OCI-LY3 (cell line): ENCODE results near the gene MRPL52.
A peak's percentile ranks its signal among the peaks of the same experiment; 100 is the strongest.

ENCODE experiments used
- H2AFZ ChIP-seq: fragments of 200-600, 300-600 bp; shearing (Covaris generic); 2 replicates; pipeline ENCODE4 v1.6.0; 2014; ENCODE audit warnings: antibody characterized with exemption, low read depth, low read length
- H3K27ac ChIP-seq: fragments of 200-600, 300-600 bp; sonication (generic); 2 replicates; pipeline ENCODE4 v1.5.1; 2014; ENCODE audit warnings: mild to moderate bottlenecking, low read length, moderate library complexity, mixed read lengths
- H3K27me3 ChIP-seq: fragments of 200-600, 300-600 bp; sonication (generic); 2 replicates; pipeline ENCODE4 v1.6.1; 2014; ENCODE audit warnings: low read depth, low read length, mixed read lengths
- H3K36me3 ChIP-seq: fragments of 200-600, 300-600 bp; sonication (generic); replicated peaks from 2 replicates; pipeline ENCODE3; 2014; ENCODE audit warnings: low read depth, low read length, mixed read lengths
- H3K4me1 ChIP-seq: fragments of 300-600, 200-600 bp; sonication (generic); 2 replicates; pipeline ENCODE4 v1.6.1; 2014; ENCODE audit warnings: low read length, mixed read lengths
- H3K4me2 ChIP-seq: fragments of 200-600, 300-600 bp; sonication (generic); 2 replicates; pipeline ENCODE4 v1.6.1; 2014; ENCODE audit warnings: low read length, mixed read lengths
- H3K4me3 ChIP-seq: fragments of 300-600, 200-600 bp; sonication (generic); 2 replicates; pipeline ENCODE4 v1.5.1; 2014; ENCODE audit warnings: antibody characterized with exemption, mild to moderate bottlenecking, low read length, moderate library complexity
- H3K79me2 ChIP-seq: fragments of 300-600, 200-600 bp; shearing (Covaris generic); 2 replicates; pipeline ENCODE4 v1.6.1; 2014; ENCODE audit warnings: mild to moderate bottlenecking, low read length, mixed read lengths
- H3K9ac ChIP-seq: fragments of 300-600, 200-600 bp; shearing (Covaris generic); 2 replicates; pipeline ENCODE4 v1.6.0; 2014; ENCODE audit warnings: mild to moderate bottlenecking, low read length, moderate library complexity
- H3K9me3 ChIP-seq: fragments of 200-600, 300-600 bp; shearing (Covaris generic); 2 replicates; pipeline ENCODE4 v1.6.1; 2014; ENCODE audit warnings: low read length, mixed read lengths; ENCODE audit not compliant: insufficient read depth
- H4K20me1 ChIP-seq: fragments of 200-600, 300-600 bp; sonication (generic); 2 replicates; pipeline ENCODE4 v1.6.1; 2016; ENCODE audit warnings: low read length, mixed read lengths; ENCODE audit not compliant: insufficient read depth
- EZH2phosphoT487 ChIP-seq: fragments of 200-600 bp; shearing (Covaris generic); IDR thresholded peaks from 2 replicates; pipeline ENCODE4 v1.6.1; 2018; ENCODE audit warnings: antibody characterized with exemption, mixed run types, low read depth
- TF ChIP-seq, protein P1 (sequence below): fragments of 200-600, 300-600 bp; sonication (generic); IDR thresholded peaks from 2 replicates; pipeline ENCODE4 v1.5.1; 2014; ENCODE audit warnings: antibody characterized with exemption, low read length, low read depth

Gene MRPL52

DNA sequence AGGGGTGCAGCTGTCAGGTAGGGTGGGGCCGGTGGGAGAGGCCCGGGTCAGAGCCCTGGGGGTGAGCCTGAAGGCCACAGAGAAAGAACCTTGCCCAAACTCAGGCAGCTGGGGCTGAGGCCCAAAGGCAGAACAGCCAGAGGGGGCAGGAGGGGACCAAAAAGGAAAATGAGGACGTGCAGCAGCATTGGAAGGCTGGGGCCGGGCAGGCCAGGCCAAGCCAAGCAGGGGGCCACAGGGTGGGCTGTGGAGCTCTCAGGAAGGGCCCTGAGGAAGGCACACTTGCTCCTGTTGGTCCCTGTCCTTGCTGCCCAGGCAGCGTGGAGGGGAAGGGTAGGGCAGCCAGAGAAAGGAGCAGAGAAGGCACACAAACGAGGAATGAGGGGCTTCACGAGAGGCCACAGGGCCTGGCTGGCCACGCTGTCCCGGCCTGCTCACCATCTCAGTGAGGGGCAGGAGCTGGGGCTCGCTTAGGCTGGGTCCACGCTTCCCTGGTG lies 17.2 kb downstream of the MRPL52 start:
- Histone ChIP-seq H3K4me2 (no peak overlapping the region), H3K9ac (no peak overlapping the region), H2AFZ (no peak overlapping the region), H4K20me1 (no peaks in the 10 kb centered on the region), H3K4me1 (no peaks in the 10 kb centered on the region), H3K27ac (no peak overlapping the region), H3K27me3 (no peaks in the 10 kb centered on the region), H3K4me3 (no peak overlapping the region), H3K36me3 (no peaks in the 10 kb centered on the region), H3K79me2 (no peaks in the 10 kb centered on the region), H3K9me3 (no peaks in the 10 kb centered on the region)
- TF ChIP-seq, protein P1, sequence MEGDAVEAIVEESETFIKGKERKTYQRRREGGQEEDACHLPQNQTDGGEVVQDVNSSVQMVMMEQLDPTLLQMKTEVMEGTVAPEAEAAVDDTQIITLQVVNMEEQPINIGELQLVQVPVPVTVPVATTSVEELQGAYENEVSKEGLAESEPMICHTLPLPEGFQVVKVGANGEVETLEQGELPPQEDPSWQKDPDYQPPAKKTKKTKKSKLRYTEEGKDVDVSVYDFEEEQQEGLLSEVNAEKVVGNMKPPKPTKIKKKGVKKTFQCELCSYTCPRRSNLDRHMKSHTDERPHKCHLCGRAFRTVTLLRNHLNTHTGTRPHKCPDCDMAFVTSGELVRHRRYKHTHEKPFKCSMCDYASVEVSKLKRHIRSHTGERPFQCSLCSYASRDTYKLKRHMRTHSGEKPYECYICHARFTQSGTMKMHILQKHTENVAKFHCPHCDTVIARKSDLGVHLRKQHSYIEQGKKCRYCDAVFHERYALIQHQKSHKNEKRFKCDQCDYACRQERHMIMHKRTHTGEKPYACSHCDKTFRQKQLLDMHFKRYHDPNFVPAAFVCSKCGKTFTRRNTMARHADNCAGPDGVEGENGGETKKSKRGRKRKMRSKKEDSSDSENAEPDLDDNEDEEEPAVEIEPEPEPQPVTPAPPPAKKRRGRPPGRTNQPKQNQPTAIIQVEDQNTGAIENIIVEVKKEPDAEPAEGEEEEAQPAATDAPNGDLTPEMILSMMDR: no peak
- TF ChIP-seq EZH2phosphoT487: no peak

DNA sequence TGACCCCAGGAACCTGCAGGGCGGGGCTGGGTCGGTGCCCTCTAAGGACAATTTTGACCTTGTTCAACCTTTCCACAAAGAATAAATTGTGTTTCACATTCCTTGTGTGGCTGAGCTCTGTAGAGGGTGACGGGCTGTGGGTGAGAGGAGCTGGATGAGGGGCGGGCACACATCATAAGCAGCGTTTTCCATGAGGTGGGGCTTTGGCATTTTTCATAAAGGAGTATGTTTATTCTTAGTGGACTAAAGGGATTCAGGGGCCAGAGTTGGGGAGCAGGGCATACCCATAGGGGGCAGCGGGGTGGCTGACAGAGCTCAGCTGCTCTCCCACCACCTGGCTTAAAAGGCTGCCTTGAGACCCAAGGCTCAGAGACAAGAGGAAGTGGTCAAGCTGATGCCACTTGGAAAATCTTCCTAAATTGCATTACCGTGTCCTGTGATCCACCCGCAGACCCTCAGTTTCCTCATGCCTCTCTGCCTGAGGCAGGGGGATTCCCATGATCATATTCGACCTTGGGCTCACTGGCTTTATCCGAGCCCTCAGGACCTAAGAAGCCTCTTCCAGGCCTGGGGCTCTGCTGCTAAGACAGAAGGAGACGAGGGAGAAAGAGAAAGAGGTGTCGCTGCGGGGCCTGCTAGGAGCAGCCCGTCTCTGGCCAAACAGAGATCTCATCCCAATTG lies 18.1 kb downstream of the MRPL52 start:
- TF ChIP-seq, protein P1: peak; percentile 23; the same call in 1 of the 2 replicates
- no peak for TF ChIP-seq EZH2phosphoT487
- Histone ChIP-seq H3K79me2 (no peaks in the 10 kb centered on the region), H3K4me1 (peaks cover 2% of the 10 kb centered on the region), H2AFZ (no peak overlapping the region), H3K9me3 (no peaks in the 10 kb centered on the region), H3K4me2 (no peak overlapping the region), H3K4me3 (no peak overlapping the region), H3K27me3 (no peaks in the 10 kb centered on the region), H4K20me1 (no peaks in the 10 kb centered on the region), H3K36me3 (no peaks in the 10 kb centered on the region), H3K27ac (no peak overlapping the region), H3K9ac (no peak overlapping the region)

DNA sequence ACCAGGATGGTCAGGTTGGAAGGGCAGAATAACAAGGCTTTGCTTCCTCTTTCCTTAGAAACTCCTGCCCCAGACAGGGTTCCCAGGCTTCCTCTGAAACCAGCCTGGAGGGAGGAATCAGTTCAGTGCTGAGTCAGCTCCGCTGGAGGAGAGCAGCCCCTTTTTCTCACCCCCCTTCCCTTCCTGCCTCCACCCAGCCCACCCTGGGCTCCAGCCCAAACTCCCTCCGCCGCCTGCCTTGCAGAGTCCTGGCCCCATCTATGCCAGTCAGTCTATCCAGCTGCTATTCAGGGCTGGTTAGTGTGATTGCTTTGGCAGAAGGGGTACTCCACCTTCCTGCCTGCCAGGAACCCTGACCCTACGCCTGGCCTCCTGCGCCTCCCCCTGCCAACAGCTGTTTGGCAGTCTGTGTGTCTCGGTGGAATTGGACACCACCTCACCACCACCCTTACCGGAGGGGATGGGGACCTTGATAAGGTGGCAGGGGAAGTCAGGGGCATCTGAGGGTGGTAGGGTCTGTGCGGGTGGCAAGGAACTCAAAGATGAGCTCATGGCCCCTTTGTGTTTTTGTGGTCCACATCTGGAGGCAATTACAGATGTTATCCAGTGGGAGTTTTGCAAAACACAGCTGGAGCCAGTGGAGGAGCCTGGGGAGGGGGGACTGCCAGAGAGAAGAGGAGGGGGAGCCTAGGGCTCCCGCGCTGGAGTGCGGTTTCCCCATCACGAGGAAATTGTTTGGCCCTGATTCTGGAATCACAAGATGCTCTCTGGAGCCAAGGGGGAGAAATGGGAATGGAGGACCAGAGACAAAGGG lies 18.9 kb downstream of the MRPL52 start:
- H3K79me2 ChIP-seq: no peaks in the 10 kb centered on the region
- no peak overlapping the region for H2AFZ ChIP-seq
- no peaks in the 10 kb centered on the region for H3K9me3 ChIP-seq
- no peaks in the 10 kb centered on the region for H3K27me3 ChIP-seq
- no peak overlapping the region for H3K9ac ChIP-seq
- no peak overlapping the region for H3K27ac ChIP-seq
- no peaks in the 10 kb centered on the region for H3K36me3 ChIP-seq
- no peak for TF ChIP-seq EZH2phosphoT487
- TF ChIP-seq, protein P1: no peak
- no peak overlapping the region for H3K4me2 ChIP-seq
- no peak overlapping the region for H3K4me3 ChIP-seq
- peaks cover 4% of the 10 kb centered on the region for H3K4me1 ChIP-seq
- no peaks in the 10 kb centered on the region for H4K20me1 ChIP-seq

DNA sequence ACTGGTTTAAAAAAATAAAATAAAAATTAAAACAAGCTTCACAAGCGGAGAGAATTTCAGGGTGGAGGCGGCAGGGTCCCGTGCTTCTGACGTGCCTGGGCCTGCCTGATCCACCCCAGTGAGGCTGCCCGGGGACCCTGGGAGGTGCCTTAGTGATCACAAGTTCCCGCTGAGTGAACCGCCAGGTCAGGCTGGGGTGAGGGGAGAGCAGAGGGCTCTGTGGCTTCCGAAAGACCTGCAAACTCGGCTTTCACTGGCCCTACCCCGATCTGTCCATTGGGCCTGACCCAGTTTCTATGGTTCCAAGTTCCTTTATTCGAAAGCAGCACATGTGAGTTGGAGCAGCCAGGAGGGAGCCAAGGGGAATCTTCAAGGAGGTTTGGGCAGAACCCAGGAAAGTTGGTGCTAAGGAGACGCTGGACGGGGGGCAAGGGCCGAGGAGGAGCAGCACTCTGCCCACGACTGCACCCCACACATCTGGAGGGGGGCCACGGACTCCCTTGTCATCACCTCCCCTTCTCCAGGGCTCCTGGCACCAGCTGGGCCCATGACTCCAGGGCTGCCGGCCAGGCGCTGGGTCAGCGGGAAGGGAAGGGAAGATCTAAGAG lies 19.6 kb downstream of the MRPL52 start:
- H3K4me1 ChIP-seq: peaks cover 4% of the 10 kb centered on the region
- H3K27ac ChIP-seq: no peak overlapping the region
- no peak overlapping the region for H3K4me3 ChIP-seq
- no peaks in the 10 kb centered on the region for H3K9me3 ChIP-seq
- no peaks in the 10 kb centered on the region for H3K27me3 ChIP-seq
- H2AFZ ChIP-seq: no peak overlapping the region
- H3K9ac ChIP-seq: no peak overlapping the region
- TF ChIP-seq, protein P1: no peak
- no peak for TF ChIP-seq EZH2phosphoT487
- no peaks in the 10 kb centered on the region for H3K79me2 ChIP-seq
- no peaks in the 10 kb centered on the region for H4K20me1 ChIP-seq
- H3K4me2 ChIP-seq: no peak overlapping the region
- H3K36me3 ChIP-seq: no peaks in the 10 kb centered on the region
